Chondrocyte (in vitro differentiated cells): Measurements from ENCODE around the gene PRKAR1B. TPM values are rescaled to one million over a fixed set of nuclear protein-coding genes. Genes with fewer than 3 reads are reported as not detected.

ENCODE experiments used
- DNase-seq: peaks from one replicate; pipeline ENCODE4 v3.0.0; 2021; ENCODE audit warnings: mixed read lengths, low spot score
- H3K27ac Mint-ChIP-seq: one replicate; pipeline ENCODE4 v1.8.0; 2021; ENCODE audit warnings: mild to moderate bottlenecking, moderate library complexity, mixed read lengths; ENCODE audit not compliant: unreplicated experiment
- H3K27me3 Mint-ChIP-seq: 2 replicates; pipeline ENCODE4 v1.8.0; 2021; ENCODE audit warnings: low read depth, mixed read lengths
- H3K36me3 Mint-ChIP-seq: 2 replicates; pipeline ENCODE4 v1.8.0; 2021; ENCODE audit warnings: low read depth, mixed read lengths
- H3K4me1 Mint-ChIP-seq: 2 replicates; pipeline ENCODE4 v1.8.0; 2021; ENCODE audit warnings: low read depth, mild to moderate bottlenecking, mixed read lengths
- H3K4me3 Mint-ChIP-seq: one replicate; pipeline ENCODE4 v1.8.0; 2021; ENCODE audit warnings: mild to moderate bottlenecking, moderate library complexity, mixed read lengths; ENCODE audit not compliant: unreplicated experiment
- H3K9me3 Mint-ChIP-seq: 2 replicates; pipeline ENCODE4 v1.8.0; 2021; ENCODE audit warnings: low read depth, mixed read lengths
- total RNA-seq: library from RNA; stranded (reverse); gene quantifications from 3 replicates; pipeline ENCODE4 v1.2.1, GENCODE V29; 2021
- TF ChIP-seq, protein P1 (sequence below): fragments of 200-600 bp; sonication (generic); IDR thresholded peaks from 2 replicates; pipeline ENCODE4 v1.5.0; 2021; ENCODE audit warnings: antibody characterized with exemption, mild to moderate bottlenecking, moderate library complexity

The PRKAR1B gene
- total RNA-seq, 1 donor from 2014 or later, result 7.7 TPM

DNA sequence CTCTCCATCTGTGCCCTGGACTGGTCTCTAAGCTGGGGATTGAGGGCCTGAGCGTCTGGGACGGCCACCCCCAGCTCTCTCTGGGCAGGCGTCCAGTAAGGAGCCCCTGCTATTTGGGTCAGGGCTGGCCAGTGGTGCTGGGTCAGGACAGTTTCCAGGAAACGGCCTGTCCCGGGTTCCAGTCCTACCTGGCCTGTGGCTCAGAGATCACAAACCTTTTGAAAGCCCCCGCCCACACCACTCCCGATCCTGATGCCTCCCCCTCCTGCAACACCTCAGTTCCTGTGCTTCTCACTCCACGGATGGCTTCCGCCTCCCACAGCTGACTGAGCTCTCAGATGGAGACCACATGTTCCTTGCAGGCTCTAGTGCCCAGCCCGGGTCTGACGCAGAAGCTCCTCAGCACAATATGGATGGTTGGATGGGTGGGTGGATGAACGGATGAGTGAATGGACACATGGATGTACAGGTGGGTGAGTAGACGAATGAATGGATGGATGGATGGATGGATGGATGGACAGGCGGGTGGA lies 115.7 kb downstream of the PRKAR1B start:
- Mint-ChIP-seq H3K4me1 (peaks cover 31% of the 10 kb centered on the region), H3K27ac (peak overlapping the region; percentile 69), H3K4me3 (no peak overlapping the region), H3K27me3 (no peaks in the 10 kb centered on the region), H3K36me3 (no peaks in the 10 kb centered on the region), H3K9me3 (no peaks in the 10 kb centered on the region)
- TF ChIP-seq, protein P1, sequence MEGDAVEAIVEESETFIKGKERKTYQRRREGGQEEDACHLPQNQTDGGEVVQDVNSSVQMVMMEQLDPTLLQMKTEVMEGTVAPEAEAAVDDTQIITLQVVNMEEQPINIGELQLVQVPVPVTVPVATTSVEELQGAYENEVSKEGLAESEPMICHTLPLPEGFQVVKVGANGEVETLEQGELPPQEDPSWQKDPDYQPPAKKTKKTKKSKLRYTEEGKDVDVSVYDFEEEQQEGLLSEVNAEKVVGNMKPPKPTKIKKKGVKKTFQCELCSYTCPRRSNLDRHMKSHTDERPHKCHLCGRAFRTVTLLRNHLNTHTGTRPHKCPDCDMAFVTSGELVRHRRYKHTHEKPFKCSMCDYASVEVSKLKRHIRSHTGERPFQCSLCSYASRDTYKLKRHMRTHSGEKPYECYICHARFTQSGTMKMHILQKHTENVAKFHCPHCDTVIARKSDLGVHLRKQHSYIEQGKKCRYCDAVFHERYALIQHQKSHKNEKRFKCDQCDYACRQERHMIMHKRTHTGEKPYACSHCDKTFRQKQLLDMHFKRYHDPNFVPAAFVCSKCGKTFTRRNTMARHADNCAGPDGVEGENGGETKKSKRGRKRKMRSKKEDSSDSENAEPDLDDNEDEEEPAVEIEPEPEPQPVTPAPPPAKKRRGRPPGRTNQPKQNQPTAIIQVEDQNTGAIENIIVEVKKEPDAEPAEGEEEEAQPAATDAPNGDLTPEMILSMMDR, result no peak
- DNase-seq, result peak; percentile 67

GRCh38 chr7:610531-611280 lies 116.4 kb downstream of the PRKAR1B start:
- H3K9me3 Mint-ChIP-seq, result no peaks in the 10 kb centered on the region
- TF ChIP-seq, protein P1, result no peak
- no peaks in the 10 kb centered on the region for H3K36me3 Mint-ChIP-seq
- H3K27me3 Mint-ChIP-seq, result no peaks in the 10 kb centered on the region
- H3K27ac Mint-ChIP-seq, result peak overlapping the region; percentile 69
- DNase-seq, result peak; percentile 38
- H3K4me3 Mint-ChIP-seq, result no peak overlapping the region
- H3K4me1 Mint-ChIP-seq, result peaks cover 31% of the 10 kb centered on the region

DNA sequence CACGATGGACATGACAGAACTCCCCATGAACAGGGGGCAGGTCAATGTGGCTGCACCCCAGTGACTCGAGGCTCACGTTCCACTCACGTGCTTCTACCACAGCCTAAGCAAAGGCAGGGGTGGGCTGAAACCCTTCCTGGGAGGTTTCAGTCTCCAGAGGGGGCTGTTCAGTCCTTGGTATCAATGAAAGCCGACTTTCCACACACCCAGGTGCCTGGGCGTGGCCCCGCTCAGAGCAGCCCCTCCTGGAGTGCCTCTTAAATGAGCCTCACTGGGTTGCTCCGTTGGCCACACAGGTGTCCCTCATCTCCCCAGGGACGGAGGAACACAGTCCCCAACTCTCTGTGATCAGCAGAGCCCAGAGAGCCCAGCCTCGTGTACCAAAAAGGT lies 116.9 kb downstream of the PRKAR1B start:
- peak overlapping the region; percentile 69 for H3K27ac Mint-ChIP-seq
- H3K27me3 Mint-ChIP-seq, result no peaks in the 10 kb centered on the region
- H3K4me3 Mint-ChIP-seq, result no peak overlapping the region

GRCh38 chr7:609365-609764 lies 117.7 kb downstream of the PRKAR1B start:
- no peaks in the 10 kb centered on the region for H3K27me3 Mint-ChIP-seq
- TF ChIP-seq, protein P1, result no peak
- no peak overlapping the region for H3K4me3 Mint-ChIP-seq
- peak; percentile 56 for DNase-seq
- peaks cover 40% of the 10 kb centered on the region for H3K4me1 Mint-ChIP-seq
- H3K36me3 Mint-ChIP-seq, result no peaks in the 10 kb centered on the region
- H3K9me3 Mint-ChIP-seq, result no peaks in the 10 kb centered on the region
- H3K27ac Mint-ChIP-seq, result no peak overlapping the region

More for the DNA sequence above, 116.9 kb downstream of the PRKAR1B start:
- DNase-seq, result peak; percentile 61
- H3K36me3 Mint-ChIP-seq, result no peaks in the 10 kb centered on the region
- no peaks in the 10 kb centered on the region for H3K9me3 Mint-ChIP-seq
- TF ChIP-seq, protein P1, result no peak
- peaks cover 32% of the 10 kb centered on the region for H3K4me1 Mint-ChIP-seq

DNA sequence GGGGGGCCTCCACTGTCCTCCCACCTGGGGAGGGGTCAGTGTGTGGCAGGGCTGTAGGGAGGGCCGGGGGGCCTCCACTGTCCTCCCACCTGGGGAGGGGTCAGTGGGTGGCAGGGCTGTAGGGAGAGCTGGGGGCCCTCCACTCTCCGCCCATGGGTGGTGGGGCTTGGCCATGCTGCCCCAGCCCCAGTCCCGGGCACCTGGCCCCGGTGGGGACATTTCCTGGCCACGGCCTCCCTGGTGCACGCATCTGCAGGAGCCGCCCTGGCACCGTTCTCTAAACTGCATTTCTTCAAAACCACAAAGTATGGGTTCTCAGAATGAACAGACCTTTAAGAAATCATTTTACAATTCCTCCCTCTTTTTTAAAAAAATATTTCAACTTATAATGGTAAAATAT lies 118.1 kb downstream of the PRKAR1B start:
- Mint-ChIP-seq H3K4me3 (no peak overlapping the region), H3K36me3 (no peaks in the 10 kb centered on the region), H3K27ac (no peak overlapping the region), H3K4me1 (peaks cover 44% of the 10 kb centered on the region), H3K27me3 (no peaks in the 10 kb centered on the region), H3K9me3 (no peaks in the 10 kb centered on the region)
- TF ChIP-seq, protein P1, result no peak
- DNase-seq, result peak; percentile 64
